MG63 (cell line): ENCODE measurements around the gene CAMSAP3. TPM values are rescaled to one million over a fixed set of nuclear protein-coding genes. Genes with fewer than 3 reads are reported as not detected.

Experiments used
- DNase-seq: peaks from one replicate; pipeline ENCODE4 v3.0.0-alpha.2; 2020
- H3K27me3 ChIP-seq: fragments of 250-450 bp; sonication (Bioruptor Pico); 2 replicates; pipeline ENCODE4 v1.5.1; 2020; ENCODE audit warnings: mild to moderate bottlenecking, moderate library complexity
- H3K36me3 ChIP-seq: fragments of 250-450 bp; sonication (Bioruptor Pico); 2 replicates; pipeline ENCODE4 v1.5.1; 2020; ENCODE audit warnings: mild to moderate bottlenecking, moderate library complexity
- H3K4me3 ChIP-seq: fragments of 250-450 bp; sonication (Bioruptor Pico); 2 replicates; pipeline ENCODE4 v1.5.1; 2020; ENCODE audit warnings: mild to moderate bottlenecking, moderate library complexity
- H3K9me3 ChIP-seq: fragments of 250-450 bp; sonication (Bioruptor Pico); 2 replicates; pipeline ENCODE4 v1.5.1; 2020; ENCODE audit warnings: mild to moderate bottlenecking, moderate library complexity
- total RNA-seq: library from RNA; depleted of rRNA; stranded (reverse); fragments of >200 nt; shearing (Covaris generic); gene quantifications from 2 replicates; pipeline ENCODE4 v1.2.3, GENCODE V29; 2014; ENCODE audit warnings: low replicate concordance; rRNA removed

Gene CAMSAP3
- 0.56 and 0.89 TPM in 2 replicates for total RNA-seq

DNA sequence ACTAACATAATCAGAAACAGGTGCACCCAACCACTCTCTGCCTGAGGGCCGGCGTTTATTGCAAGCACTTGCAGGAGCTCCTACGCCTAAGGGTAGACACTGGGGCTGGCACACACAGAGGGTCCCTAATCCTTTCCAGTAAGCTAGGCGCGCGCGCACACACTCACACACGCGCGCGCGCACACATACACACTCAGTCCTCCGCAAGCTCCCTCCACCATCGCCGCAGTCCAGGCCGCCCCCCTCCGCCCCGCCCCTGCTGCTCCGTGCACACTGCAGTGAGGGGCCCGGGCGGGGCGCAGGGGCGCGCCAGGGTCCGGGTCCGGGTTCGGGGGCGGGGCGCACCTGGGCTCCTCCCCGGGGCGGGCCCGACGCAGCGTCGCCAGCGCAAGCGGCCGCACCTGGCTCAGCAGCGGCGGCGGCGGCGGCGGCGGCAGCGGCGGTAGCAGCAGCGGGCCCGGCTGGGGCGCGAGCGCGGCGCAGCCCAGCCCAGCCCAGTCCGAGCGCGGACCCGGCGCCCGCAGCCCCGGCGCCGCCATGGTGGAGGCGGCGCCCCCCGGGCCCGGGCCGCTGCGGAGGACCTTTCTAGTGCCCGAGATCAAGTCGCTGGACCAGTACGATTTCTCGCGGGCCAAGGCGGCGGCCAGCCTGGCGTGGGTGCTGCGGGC lies at the start of gene CAMSAP3:
CAMSAP3 (plus strand) TSS at position 398 of the 668 bp plus-strand sequence; CDS start at position 538, 140 bp downstream.
- DNase-seq, result no peak
- Histone ChIP-seq H3K27me3 (peaks cover 75% of the 10 kb centered on the region), H3K9me3 (no peaks in the 10 kb centered on the region), H3K4me3 (peak within 1 kb of the TSS; percentile 17; the same call in 1 of the 2 replicates), H3K36me3 (no peaks in the 10 kb centered on the region)

DNA sequence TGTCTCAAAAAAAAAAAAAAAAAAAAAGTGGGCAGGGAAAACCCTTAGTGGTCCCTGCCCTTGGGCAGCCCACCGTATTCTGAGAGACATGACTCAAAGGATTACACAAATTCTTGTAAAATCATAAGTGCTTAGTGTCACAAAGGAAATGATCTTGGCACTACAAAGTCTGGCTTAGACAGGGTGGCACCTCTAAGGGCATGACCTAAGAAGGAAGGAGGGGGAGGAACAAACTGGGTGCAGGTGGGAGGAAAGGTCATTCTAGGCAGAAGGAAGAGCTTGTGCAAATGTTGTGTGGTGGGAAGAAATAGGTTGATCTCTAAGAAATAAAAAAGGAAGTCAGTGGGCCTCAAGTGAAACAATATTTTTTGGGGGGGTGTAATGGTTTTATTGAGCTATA lies 49.8 kb upstream of the CAMSAP3 start:
- no peaks in the 10 kb centered on the region for H3K27me3 ChIP-seq
- DNase-seq, result no peak
- H3K36me3 ChIP-seq, result peaks cover 44% of the 10 kb centered on the region
- no peaks in the 10 kb centered on the region for H3K9me3 ChIP-seq
- H3K4me3 ChIP-seq, result no peak overlapping the region

- H3K9me3 ChIP-seq, result no peaks in the 10 kb centered on the region
- H3K27me3 ChIP-seq, result no peaks in the 10 kb centered on the region
- DNase-seq, result no peak
- H3K4me3 ChIP-seq, result no peak overlapping the region
- peaks cover 41% of the 10 kb centered on the region for H3K36me3 ChIP-seq
These were observed 48.5 kb upstream of the CAMSAP3 start for GRCh38 chr19:7547159-7547558.

GRCh38 chr19:7549429-7550148 lies 46.1 kb upstream of the CAMSAP3 start:
- Histone ChIP-seq H3K27me3 (no peaks in the 10 kb centered on the region), H3K4me3 (no peak overlapping the region), H3K9me3 (no peaks in the 10 kb centered on the region), H3K36me3 (peaks cover 29% of the 10 kb centered on the region)
- DNase-seq, result no peak

GRCh38 chr19:7550169-7550770 lies 45.4 kb upstream of the CAMSAP3 start:
- H3K36me3 ChIP-seq, result peaks cover 31% of the 10 kb centered on the region
- H3K9me3 ChIP-seq, result no peaks in the 10 kb centered on the region
- H3K27me3 ChIP-seq, result no peaks in the 10 kb centered on the region
- DNase-seq, result no peak
- no peak overlapping the region for H3K4me3 ChIP-seq

DNA sequence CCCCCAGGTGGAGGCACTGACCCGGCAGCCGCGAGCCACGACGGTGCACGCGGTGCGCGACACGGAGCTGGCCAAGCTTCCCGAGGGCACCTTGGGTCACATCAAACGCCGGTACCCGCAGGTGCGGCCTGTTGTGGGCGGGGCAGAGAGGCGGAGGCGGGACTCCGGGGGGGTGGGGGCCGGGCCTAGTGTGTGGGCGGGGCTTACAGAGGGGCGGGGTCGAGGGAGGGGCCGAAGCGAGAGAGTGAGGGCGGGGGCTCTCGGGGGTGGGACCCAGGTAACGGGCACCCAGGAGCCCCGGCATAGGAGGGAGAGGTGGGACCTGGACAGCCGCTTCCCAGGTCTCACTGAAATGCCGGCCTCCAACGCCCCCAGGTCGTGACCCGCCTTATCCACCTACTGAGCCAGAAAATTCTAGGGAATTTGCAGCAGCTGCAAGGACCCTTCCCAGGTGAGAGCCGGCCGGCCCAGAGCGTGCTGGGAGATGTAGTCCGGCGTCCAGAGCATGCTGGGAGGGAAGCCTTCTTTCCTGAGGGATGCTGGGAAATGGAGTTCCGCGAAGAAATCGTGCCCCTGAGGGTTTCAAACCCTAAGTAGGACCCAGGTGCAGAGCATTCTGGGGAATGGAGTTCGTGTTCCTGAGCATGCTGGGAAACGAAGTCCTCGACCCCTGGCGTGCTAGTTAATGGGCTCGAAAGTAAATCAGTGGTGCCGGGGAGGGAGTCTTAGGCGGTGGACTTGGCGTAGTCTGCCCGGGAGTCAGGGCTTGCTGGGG lies 44.5 kb upstream of the CAMSAP3 start:
- DNase-seq, result no peak
- peaks cover 35% of the 10 kb centered on the region for H3K36me3 ChIP-seq

GRCh38 chr19:7552781-7553180 lies 42.9 kb upstream of the CAMSAP3 start:
- Histone ChIP-seq H3K36me3 (peaks cover 46% of the 10 kb centered on the region), H3K4me3 (no peak overlapping the region), H3K27me3 (no peaks in the 10 kb centered on the region), H3K9me3 (no peaks in the 10 kb centered on the region)
- no peak for DNase-seq

More for the DNA sequence above, 44.5 kb upstream of the CAMSAP3 start:
- H3K27me3 ChIP-seq, result no peaks in the 10 kb centered on the region
- no peaks in the 10 kb centered on the region for H3K9me3 ChIP-seq
- no peak overlapping the region for H3K4me3 ChIP-seq

DNA sequence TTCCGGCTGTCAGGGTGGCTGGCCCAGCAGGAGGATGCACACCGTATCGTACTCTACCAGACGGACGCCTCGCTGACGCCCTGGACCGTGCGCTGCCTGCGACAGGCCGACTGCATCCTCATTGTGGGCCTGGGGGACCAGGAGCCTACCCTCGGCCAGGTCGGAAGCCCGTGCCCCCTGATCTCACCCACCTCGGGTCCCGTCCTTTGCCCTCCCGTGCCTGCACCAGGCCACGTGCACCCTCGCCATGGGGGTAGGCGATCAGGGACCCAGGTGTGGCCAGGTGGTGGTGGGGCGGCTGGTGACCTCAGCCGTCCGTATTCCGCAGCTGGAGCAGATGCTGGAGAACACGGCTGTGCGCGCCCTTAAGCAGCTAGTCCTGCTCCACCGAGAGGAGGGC lies 41.1 kb upstream of the CAMSAP3 start:
- Histone ChIP-seq H3K4me3 (no peak overlapping the region), H3K27me3 (no peaks in the 10 kb centered on the region), H3K9me3 (no peaks in the 10 kb centered on the region), H3K36me3 (peaks cover 60% of the 10 kb centered on the region)
- DNase-seq, result no peak

GRCh38 chr19:7554990-7555864 lies 40.4 kb upstream of the CAMSAP3 start:
- Histone ChIP-seq H3K9me3 (no peaks in the 10 kb centered on the region), H3K4me3 (no peak overlapping the region), H3K36me3 (peaks cover 58% of the 10 kb centered on the region), H3K27me3 (no peaks in the 10 kb centered on the region)
- no peak for DNase-seq

GRCh38 chr19:7556696-7557315 lies 38.9 kb upstream of the CAMSAP3 start:
- Histone ChIP-seq H3K4me3 (no peak overlapping the region), H3K36me3 (peaks cover 48% of the 10 kb centered on the region), H3K9me3 (no peaks in the 10 kb centered on the region), H3K27me3 (no peaks in the 10 kb centered on the region)
- DNase-seq, result no peak

GRCh38 chr19:7558667-7559066 lies 37.0 kb upstream of the CAMSAP3 start:
- Histone ChIP-seq H3K9me3 (no peaks in the 10 kb centered on the region), H3K36me3 (peaks cover 43% of the 10 kb centered on the region), H3K27me3 (no peaks in the 10 kb centered on the region), H3K4me3 (no peak overlapping the region)
- DNase-seq, result no peak

GRCh38 chr19:7559102-7559501 lies 36.6 kb upstream of the CAMSAP3 start:
- peaks cover 43% of the 10 kb centered on the region for H3K36me3 ChIP-seq

GRCh38 chr19:7560255-7560654 lies 35.4 kb upstream of the CAMSAP3 start:
- H3K9me3 ChIP-seq, result no peaks in the 10 kb centered on the region
- H3K27me3 ChIP-seq, result no peaks in the 10 kb centered on the region
- no peak for DNase-seq
- H3K36me3 ChIP-seq, result peaks cover 35% of the 10 kb centered on the region
- no peak overlapping the region for H3K4me3 ChIP-seq

More at GRCh38 chr19:7559102-7559501, 36.6 kb upstream of the CAMSAP3 start:
- no peaks in the 10 kb centered on the region for H3K27me3 ChIP-seq
- no peak for DNase-seq
- H3K4me3 ChIP-seq, result no peak overlapping the region
- H3K9me3 ChIP-seq, result no peaks in the 10 kb centered on the region

- Histone ChIP-seq H3K4me3 (no peak overlapping the region), H3K9me3 (no peaks in the 10 kb centered on the region), H3K36me3 (peaks cover 26% of the 10 kb centered on the region), H3K27me3 (no peaks in the 10 kb centered on the region)
- DNase-seq, result no peak
These were observed 34.3 kb upstream of the CAMSAP3 start for GRCh38 chr19:7561325-7561724.

GRCh38 chr19:7562646-7563393 lies 32.8 kb upstream of the CAMSAP3 start:
- H3K36me3 ChIP-seq, result peaks cover 16% of the 10 kb centered on the region
- no peaks in the 10 kb centered on the region for H3K9me3 ChIP-seq
- no peak for DNase-seq
- H3K27me3 ChIP-seq, result peaks cover 2% of the 10 kb centered on the region; the same call in 1 of the 2 replicates
- no peak overlapping the region for H3K4me3 ChIP-seq
